Cardiac fibroblast (primary cell): ENCODE results near the gene PPM1L.

Experiments used
- DNase-seq, 2 donors: peaks; one replicate each; pipeline versions ENCODE4 v3.0.0 to v3.0.0-alpha.2; 2010; ENCODE audit warnings: low read depth in 2 of 2
- H3K4me3 ChIP-seq, 2 donors: replicated peaks in 1 of 2; 1 replicate in 1 of 2; 2 replicates in 1 of 2; pipeline ENCODE4 v1.5.1; 2011; ENCODE audit warnings: low read depth in 2 of 2, low read length in 2 of 2, mild to moderate bottlenecking in 2 of 2, moderate library complexity in 1 of 2
- TF ChIP-seq, protein P1 (sequence below): IDR thresholded peaks from one replicate; pipeline ENCODE4 v1.5.1; 2011; ENCODE audit warnings: low read depth, mild to moderate bottlenecking, low read length, inconsistent platforms

The PPM1L gene

DNA sequence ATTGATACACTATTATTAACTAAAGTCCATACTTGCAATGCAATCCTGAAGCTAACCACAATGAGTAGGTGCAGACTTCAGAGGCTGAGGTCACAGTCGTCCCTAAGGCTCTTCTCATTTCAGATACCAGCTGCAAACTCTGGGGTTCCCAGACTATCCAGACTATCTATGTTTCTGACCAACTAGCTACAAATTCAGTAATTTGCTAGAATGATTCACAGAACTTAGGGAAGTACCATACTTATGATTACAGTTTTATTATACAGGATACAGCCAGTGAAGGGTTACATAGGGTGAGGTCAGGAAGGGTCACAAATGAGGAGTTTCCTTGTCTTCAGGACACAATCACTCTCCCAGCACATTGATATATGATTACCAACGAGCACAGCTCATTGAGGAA is 36.5 kb downstream of the PPM1L start:
- TF ChIP-seq, protein P1, sequence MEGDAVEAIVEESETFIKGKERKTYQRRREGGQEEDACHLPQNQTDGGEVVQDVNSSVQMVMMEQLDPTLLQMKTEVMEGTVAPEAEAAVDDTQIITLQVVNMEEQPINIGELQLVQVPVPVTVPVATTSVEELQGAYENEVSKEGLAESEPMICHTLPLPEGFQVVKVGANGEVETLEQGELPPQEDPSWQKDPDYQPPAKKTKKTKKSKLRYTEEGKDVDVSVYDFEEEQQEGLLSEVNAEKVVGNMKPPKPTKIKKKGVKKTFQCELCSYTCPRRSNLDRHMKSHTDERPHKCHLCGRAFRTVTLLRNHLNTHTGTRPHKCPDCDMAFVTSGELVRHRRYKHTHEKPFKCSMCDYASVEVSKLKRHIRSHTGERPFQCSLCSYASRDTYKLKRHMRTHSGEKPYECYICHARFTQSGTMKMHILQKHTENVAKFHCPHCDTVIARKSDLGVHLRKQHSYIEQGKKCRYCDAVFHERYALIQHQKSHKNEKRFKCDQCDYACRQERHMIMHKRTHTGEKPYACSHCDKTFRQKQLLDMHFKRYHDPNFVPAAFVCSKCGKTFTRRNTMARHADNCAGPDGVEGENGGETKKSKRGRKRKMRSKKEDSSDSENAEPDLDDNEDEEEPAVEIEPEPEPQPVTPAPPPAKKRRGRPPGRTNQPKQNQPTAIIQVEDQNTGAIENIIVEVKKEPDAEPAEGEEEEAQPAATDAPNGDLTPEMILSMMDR = no peak
- H3K4me3 ChIP-seq = no peak overlapping the region
- DNase-seq = no peak

DNA sequence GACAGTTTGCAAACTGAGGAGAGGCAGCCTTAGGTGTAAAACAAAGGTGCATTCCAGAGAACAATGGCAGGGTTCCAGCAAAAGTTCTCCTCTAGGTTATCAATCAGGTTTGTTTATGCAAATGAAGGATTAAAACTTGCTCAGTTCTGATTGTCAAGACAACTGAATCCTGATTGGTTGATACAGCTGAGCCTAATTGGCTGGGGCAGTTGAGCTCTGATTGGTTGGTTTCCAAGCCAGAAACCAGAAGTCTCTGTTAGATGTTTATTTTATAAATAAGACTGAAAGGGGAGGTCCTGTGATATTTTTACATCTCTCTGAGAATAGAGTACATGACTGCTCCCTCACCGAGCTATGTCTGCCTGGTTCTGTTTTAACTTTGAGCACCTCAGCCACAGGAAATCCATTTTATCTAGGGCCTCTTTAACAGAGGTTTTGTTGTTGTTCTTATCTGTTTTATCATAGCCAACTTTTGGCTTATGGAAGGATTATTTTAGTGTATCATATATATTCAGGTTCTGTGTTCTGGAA is 37.8 kb downstream of the PPM1L start:
- DNase-seq = no peak
- no peak overlapping the region for H3K4me3 ChIP-seq
- TF ChIP-seq, protein P1 = no peak

DNA sequence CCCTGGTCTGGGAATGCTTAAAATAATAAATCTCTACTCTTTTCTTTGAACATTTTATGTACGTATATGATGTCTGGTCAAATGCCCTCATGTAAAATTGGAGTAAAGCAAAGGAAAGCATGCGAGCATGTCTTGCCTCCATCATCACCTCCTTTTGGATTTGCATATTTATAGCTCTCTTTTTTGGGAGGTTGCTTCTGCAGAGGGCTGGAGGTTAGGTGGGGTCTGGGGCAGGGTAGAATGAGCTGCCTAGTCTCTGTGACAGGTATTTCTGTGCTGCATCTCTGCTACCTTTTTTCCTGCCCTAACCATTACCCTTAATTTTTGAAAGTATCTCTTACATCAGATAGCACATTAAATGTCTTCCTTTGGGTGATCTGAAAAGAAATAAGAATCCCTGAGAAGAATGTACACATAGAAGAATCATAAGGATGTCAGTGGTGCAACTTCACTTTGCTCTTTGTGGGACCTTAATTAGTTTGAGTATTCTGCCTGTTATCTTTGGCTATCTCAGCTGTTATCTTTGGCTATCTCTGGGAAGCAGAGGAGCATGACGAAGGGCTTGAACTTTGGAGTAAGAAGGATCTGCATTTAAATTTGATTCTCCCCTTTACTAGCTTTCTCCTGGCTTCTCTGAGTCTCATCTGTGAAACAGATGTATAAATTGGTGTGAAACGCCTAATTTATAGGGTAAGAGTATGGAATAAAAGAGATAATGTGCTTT is 40.2 kb downstream of the PPM1L start:
- H3K4me3 ChIP-seq = no peak overlapping the region
- TF ChIP-seq, protein P1 = no peak
- DNase-seq = no peak

GRCh38 chr3:160796813-160797164 is 40.8 kb downstream of the PPM1L start:
- DNase-seq = no peak
- TF ChIP-seq, protein P1 = no peak
- H3K4me3 ChIP-seq = no peak overlapping the region

GRCh38 chr3:160797356-160797755 is 41.3 kb downstream of the PPM1L start:
- DNase-seq = no peak
- TF ChIP-seq, protein P1 = no peak
- H3K4me3 ChIP-seq = no peak overlapping the region

- peak overlapping the region in 1 of 2 donors; percentile 3 for H3K4me3 ChIP-seq
- TF ChIP-seq, protein P1 = no peak
- peak; percentile 47 to 87 for DNase-seq
Measured at GRCh38 chr3:160801386-160802118, 45.5 kb downstream of the PPM1L start.
